ENCODE measurements around the gene ASB13. TPM values are rescaled to one million over a fixed set of nuclear protein-coding genes. Genes with fewer than 3 reads are reported as not detected.

The ASB13 gene, protein sequence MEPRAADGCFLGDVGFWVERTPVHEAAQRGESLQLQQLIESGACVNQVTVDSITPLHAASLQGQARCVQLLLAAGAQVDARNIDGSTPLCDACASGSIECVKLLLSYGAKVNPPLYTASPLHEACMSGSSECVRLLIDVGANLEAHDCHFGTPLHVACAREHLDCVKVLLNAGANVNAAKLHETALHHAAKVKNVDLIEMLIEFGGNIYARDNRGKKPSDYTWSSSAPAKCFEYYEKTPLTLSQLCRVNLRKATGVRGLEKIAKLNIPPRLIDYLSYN
- 1 to 10 TPM; 1.9 to 2.9 TPM for total RNA-seq
- 8.3 TPM for polyA plus RNA-seq (2013, experiment 1 of 2)
- polyA plus RNA-seq (2013, experiment 2 of 2): 10.0 TPM
- 1.6 to 31.8 (median 10.7) reads per million in 172 experiments for total RNA-seq

DNA sequence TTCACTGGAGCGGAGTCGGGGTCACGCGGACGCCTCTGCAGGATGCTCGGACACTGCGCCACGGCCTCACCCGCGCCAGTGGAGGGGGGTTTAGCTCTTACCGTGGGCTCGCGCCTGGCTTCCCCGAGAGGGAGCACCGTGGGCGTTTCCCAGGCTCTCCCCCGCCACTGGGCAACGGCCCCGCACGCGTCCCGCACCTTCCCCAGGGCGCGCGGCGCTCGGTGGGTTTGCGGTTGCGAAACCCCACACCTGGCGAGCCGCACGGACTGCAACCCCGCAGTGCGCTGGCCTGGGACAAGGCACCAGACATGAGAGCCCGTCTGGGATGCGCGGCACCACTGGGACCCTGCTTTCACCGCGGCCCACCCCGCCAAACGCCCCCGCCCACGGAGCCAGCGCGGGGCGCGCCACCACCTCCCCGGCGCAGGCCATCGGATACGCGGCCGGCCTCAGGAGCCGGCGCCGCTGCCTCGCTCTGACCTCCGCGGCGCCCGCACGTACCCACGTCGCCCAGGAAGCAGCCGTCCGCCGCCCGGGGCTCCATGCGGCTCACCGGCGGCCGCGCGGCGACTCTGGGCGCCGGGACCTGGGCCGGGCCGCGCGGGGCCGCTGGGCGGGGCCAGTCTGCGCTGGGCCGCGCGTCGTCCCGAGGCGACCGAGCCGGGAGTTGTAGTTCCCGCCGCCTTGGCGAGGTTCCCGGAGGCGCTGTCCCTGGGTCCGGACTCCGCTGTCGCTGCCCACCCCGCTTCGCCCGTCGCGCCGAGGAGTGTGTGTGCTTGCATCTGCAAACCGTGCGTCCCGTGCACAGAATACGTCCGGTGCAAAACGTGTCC, at the start of gene ASB13:
Gene ASB13 (minus strand): TSS at position 588 of the 833 bp plus-strand sequence. CDS start 44 bp downstream, at position 544.
- Histone ChIP-seq H3K9me3 (ENCODE audit: control insufficient read depth in 1 of 2, insufficient read depth in 1 of 2, low read length in 2 of 2) (no peaks in the 10 kb centered on the region), H3K36me3 (ENCODE audit: insufficient read depth, low read length) (no peaks in the 10 kb centered on the region), H3K4me3 (ENCODE audit: low read length) (peak within 1 kb of the TSS; percentile 69), H3K27ac (ENCODE audit: low read depth in 1 of 2, low read length in 2 of 2) (no peak within 1 kb of the TSS), H3K27me3 (ENCODE audit: control insufficient read depth in 1 of 2, insufficient read depth in 2 of 2, low read length in 2 of 2) (no peaks in the 10 kb centered on the region), H3K4me1 (ENCODE audit: insufficient read depth, low read length) (peaks cover 13% of the 10 kb centered on the region)
- TF ChIP-seq, protein P1, sequence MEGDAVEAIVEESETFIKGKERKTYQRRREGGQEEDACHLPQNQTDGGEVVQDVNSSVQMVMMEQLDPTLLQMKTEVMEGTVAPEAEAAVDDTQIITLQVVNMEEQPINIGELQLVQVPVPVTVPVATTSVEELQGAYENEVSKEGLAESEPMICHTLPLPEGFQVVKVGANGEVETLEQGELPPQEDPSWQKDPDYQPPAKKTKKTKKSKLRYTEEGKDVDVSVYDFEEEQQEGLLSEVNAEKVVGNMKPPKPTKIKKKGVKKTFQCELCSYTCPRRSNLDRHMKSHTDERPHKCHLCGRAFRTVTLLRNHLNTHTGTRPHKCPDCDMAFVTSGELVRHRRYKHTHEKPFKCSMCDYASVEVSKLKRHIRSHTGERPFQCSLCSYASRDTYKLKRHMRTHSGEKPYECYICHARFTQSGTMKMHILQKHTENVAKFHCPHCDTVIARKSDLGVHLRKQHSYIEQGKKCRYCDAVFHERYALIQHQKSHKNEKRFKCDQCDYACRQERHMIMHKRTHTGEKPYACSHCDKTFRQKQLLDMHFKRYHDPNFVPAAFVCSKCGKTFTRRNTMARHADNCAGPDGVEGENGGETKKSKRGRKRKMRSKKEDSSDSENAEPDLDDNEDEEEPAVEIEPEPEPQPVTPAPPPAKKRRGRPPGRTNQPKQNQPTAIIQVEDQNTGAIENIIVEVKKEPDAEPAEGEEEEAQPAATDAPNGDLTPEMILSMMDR (IDR thresholded peaks at IDR 0.05): no peak
- Mint-ChIP-seq H3K36me3 (ENCODE audit: low read depth) (peaks cover 4% of the 10 kb centered on the region), H3K4me1 (ENCODE audit: low read depth) (peaks cover 26% of the 10 kb centered on the region), H3K27ac (peak within 1 kb of the TSS; percentile 61), H3K9me3 (no peaks in the 10 kb centered on the region), H3K4me3 (peak within 1 kb of the TSS; percentile 94), H3K27me3 (no peaks in the 10 kb centered on the region)
- ATAC-seq (ENCODE audit: poor library complexity) (peak; percentile 81), DNase-seq (peak in 10 of 14 experiments; percentile 3 to 65 (median 37))
- intact Hi-C loops (cut with DNase I, micrococcal nuclease): no loop called here
- ChIA-PET POLR2A (interaction anchor here (1.1 to 1.3 kb wide), 2 partner anchors 18 to 220 kb away, joined by 3 to 4 read pairs; partner anchors contain the start of gene TASOR2), CTCF (no interaction called here)

DNA sequence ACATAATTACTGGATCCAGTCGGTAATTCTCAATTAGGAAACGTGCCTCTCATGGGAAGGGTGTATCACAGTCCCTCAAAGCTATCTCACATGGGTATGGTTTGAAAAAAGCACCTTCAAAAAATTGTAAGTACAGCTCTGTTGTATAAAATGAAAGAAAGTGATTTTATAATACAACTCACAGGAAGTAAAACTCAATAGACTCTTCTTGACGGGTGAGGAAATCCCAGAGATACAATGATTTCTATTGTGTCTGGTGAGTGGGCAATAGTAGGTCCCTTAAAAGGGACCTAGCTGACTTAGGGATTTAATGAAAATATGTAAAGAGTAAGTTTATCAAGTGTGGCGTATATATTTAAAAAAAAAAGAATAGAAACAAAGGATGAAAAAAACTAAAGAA, 45.2 kb upstream of the ASB13 start:
- Mint-ChIP-seq H3K36me3 (ENCODE audit: low read depth) (peaks cover 4% of the 10 kb centered on the region), H3K27me3 (no peaks in the 10 kb centered on the region), H3K27ac (peak overlapping the region; percentile 57), H3K4me3 (peak overlapping the region; percentile 84), H3K9me3 (no peaks in the 10 kb centered on the region), H3K4me1 (ENCODE audit: low read depth) (peaks cover 82% of the 10 kb centered on the region)
- Histone ChIP-seq H3K27me3 (ENCODE audit: control insufficient read depth in 1 of 2, insufficient read depth in 2 of 2, low read length in 2 of 2) (no peaks in the 10 kb centered on the region), H3K9me3 (ENCODE audit: control insufficient read depth in 1 of 2, insufficient read depth in 1 of 2, low read length in 2 of 2) (no peaks in the 10 kb centered on the region), H3K27ac (ENCODE audit: low read depth in 1 of 2, low read length in 2 of 2) (no peak overlapping the region), H3K36me3 (ENCODE audit: insufficient read depth, low read length) (no peaks in the 10 kb centered on the region), H3K4me3 (ENCODE audit: low read length) (peak overlapping the region; percentile 41), H3K4me1 (ENCODE audit: insufficient read depth, low read length) (peaks cover 6% of the 10 kb centered on the region)
- peak in 2 of 14 experiments; percentile 16 to 21 for DNase-seq
- ATAC-seq (ENCODE audit: poor library complexity): peak; percentile 54
- TF ChIP-seq, protein P1 (IDR thresholded peaks at IDR 0.05): no peak
- ChIA-PET POLR2A (interaction anchor here (1.2 to 1.9 kb wide), 4 partner anchors 20 to 102 kb away, joined by 3 to 7 read pairs (median 4); partner anchors contain the start of genes GDI2 and TASOR2), CTCF (interaction anchor here (1.7 to 2.8 kb wide), 2 partner anchors 19 to 82 kb away, joined by 4 to 7 read pairs; no protein-coding TSS in a partner anchor)
- intact Hi-C loops (cut with DNase I, micrococcal nuclease): loop anchor here in 1 of 2 experiments (2.0 kb wide), 1 partner anchor 27 kb away; the partner anchor contains the start of gene TASOR2

GRCh38 chr10:5710859-5711258, 44.5 kb upstream of the ASB13 start:
- TF ChIP-seq, protein P1 (IDR thresholded peaks at IDR 0.05): no peak
- no peaks in the 10 kb centered on the region for H3K36me3 ChIP-seq (ENCODE audit: insufficient read depth, low read length)
- peak overlapping the region; percentile 57 for H3K27ac Mint-ChIP-seq
- peak overlapping the region; percentile 41 for H3K4me3 ChIP-seq (ENCODE audit: low read length)
- H3K27me3 ChIP-seq (ENCODE audit: control insufficient read depth in 1 of 2, insufficient read depth in 2 of 2, low read length in 2 of 2): no peaks in the 10 kb centered on the region
- peaks cover 4% of the 10 kb centered on the region for H3K36me3 Mint-ChIP-seq (ENCODE audit: low read depth)
- peaks cover 7% of the 10 kb centered on the region for H3K4me1 ChIP-seq (ENCODE audit: insufficient read depth, low read length)
- POLR2A ChIA-PET: interaction anchor here (0.9 to 1.9 kb wide), 4 partner anchors 10 to 103 kb away, joined by 3 to 7 read pairs (median 4); partner anchors contain the start of genes GDI2 and TASOR2
- CTCF ChIA-PET: interaction anchor here (1.3 to 1.7 kb wide), 2 partner anchors 18 to 81 kb away, joined by 4 read pairs; no protein-coding TSS in a partner anchor
- no peaks in the 10 kb centered on the region for H3K27me3 Mint-ChIP-seq
- H3K27ac ChIP-seq (ENCODE audit: low read depth in 1 of 2, low read length in 2 of 2): no peak overlapping the region
- peak overlapping the region; percentile 84 for H3K4me3 Mint-ChIP-seq
- ATAC-seq (ENCODE audit: poor library complexity): no peak
- peak in 2 of 14 experiments; percentile 10 to 49 for DNase-seq
- H3K9me3 Mint-ChIP-seq: no peaks in the 10 kb centered on the region
- intact Hi-C loops (cut with DNase I, micrococcal nuclease): loop anchor here in 1 of 2 experiments (2.0 kb wide), 1 partner anchor 26 kb away; the partner anchor contains the start of gene TASOR2
- peaks cover 88% of the 10 kb centered on the region for H3K4me1 Mint-ChIP-seq (ENCODE audit: low read depth)
- H3K9me3 ChIP-seq (ENCODE audit: control insufficient read depth in 1 of 2, insufficient read depth in 1 of 2, low read length in 2 of 2): no peaks in the 10 kb centered on the region
